RPMI7951 (cell line): Measurements from ENCODE around the gene STRN4. TPM values are rescaled to one million over a fixed set of nuclear protein-coding genes. Genes with fewer than 3 reads are reported as not detected.

Experiments
- total RNA-seq: library from RNA; depleted of rRNA; stranded (reverse); fragments of >200 nt; shearing (Covaris generic); gene quantifications from 2 replicates; pipeline ENCODE4 v1.2.3, GENCODE V29; 2014; rRNA removed

Gene STRN4
- total RNA-seq, 1 experiment from 2014 or later = 33.6 TPM

Other genes starting within 250 kb of the STRN4 start
- 173 and 174 TPM in 2 replicates for gene CALM3, start 145.1 kb downstream of the STRN4 start, total RNA-seq
- gene PTGIR, start 121.4 kb downstream of the STRN4 start, total RNA-seq = 0.60 and 0.78 TPM in 2 replicates
- not detected in 2 replicates for gene GNG8, start 110.2 kb downstream of the STRN4 start, total RNA-seq
- gene DACT3, start 85.3 kb downstream of the STRN4 start, total RNA-seq = 2.2 and 3.3 TPM in 2 replicates
- 12.9 and 14.6 TPM in 2 replicates for gene PRKD2, start 29.3 kb downstream of the STRN4 start, total RNA-seq
- 5.4 and 9.2 TPM in 2 replicates for gene FKRP, start 393 bp downstream of the STRN4 start, total RNA-seq
- gene SLC1A5, start 42.1 kb upstream of the STRN4 start, total RNA-seq = 117 and 127 TPM in 2 replicates
- gene AP2S1, start 104.4 kb upstream of the STRN4 start, total RNA-seq = 447 and 606 TPM in 2 replicates
- 24.0 and 25.2 TPM in 2 replicates for gene ARHGAP35, start 114.5 kb upstream of the STRN4 start, total RNA-seq